Stimulated activated CD8-positive, alpha-beta memory T cell treated with anti-CD3 and anti-CD28 coated beads, Interleukin-15, amount 100 ng/mL, for 24 hours (primary cell): ENCODE measurements around the gene OSBPL9.
A peak's percentile ranks its signal among the peaks of the same experiment; 100 is the strongest.

Source experiments
- DNase-seq: peaks from one replicate; pipeline ENCODE4 v3.0.0-alpha.2; 2020; ENCODE audit warnings: low read depth

OSBPL9 gene

DNA sequence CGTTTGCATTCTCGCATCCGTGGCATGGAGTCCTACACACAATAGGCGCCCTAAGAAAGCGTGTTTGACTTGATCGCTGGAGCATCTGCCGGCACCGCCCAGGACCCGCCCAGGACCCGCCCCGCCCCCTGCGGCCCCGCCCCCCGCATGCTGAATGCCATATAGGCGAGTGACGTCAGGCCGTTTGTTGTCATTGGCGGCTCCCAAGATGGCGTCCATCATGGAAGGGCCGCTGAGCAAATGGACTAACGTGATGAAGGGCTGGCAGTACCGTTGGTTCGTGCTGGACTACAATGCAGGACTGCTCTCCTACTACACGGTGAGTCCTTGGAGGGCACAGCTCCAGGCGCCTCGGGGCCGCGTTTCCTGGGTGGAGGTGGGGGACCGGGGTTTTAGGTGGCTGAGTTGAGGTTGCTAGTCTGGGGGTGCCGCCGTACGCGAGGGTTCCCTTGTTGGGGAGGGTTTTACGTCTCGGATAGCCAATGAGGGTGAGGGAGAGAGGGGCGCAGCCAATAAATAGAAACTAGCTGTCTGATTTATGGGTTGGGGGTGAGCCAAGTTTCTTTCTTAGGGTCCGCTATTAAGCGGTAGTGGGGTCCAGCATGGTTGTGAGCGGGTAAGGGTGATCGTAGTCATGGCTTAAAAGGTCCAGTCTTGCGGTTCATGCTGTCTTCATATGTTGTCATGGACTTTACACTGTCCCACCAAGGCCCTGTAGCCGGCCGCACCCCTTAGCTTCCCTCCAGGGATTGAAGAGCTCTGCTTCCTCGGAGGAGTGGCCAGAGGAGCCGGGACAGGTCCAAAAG, at the start of gene OSBPL9:
TSS of gene OSBPL9 (plus strand) at position 190 of the 806 bp plus-strand sequence. CDS start at position 209, 19 bp downstream.
- peak; percentile 61 for DNase-seq

DNA sequence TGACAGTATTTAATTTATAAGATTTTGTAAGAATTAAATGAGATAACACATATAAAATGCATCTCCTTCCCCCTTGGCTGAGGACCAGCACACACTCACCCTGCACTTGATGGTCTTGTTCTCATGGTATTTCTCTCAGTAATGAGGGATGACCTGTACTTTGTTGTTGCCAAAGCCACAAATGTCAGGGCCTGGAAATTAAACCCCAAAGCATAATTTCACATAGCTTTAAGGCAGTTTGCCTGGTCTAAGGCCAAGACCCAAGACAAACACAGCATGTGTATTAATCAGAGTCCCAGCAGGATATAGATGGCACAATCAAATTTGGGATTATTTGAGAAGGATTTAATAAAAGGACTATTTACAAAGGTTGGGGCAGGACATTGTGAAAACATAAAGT, 49.2 kb upstream of the OSBPL9 start:
- no peak for DNase-seq

DNA sequence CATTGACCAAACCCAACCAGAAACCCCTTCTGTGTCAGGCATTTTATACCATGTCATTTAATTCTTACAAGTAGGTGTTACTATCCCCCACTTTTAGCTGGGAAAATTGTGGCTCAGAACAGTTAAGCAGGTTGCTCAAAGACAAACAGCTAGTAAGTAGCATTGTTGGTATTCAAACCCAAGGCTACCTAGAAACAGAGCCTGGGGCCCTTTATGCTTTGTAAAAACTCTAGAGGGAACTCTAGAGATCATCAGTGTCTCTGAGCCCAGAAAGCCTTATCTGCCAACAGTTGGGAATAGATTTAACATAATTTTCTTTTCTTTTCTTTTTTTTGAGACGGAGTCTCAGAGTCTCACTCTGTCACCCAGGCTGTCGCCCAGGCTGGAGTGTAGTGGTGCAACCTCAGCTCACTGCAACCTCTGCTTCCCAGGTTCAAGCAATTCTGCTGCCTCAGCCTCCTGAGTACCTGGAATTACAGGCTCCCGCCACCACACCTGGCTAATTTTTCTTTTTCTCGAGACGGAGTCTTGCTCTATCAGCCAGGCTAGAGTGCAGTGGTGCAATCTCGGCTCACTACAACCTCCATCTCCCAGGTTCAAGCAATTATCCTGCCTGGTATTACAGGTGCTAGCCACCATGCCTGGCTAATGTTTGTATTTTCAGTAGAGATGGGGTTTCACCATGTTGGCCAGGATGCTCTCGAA, 48.5 kb upstream of the OSBPL9 start:
- DNase-seq, result no peak

DNA sequence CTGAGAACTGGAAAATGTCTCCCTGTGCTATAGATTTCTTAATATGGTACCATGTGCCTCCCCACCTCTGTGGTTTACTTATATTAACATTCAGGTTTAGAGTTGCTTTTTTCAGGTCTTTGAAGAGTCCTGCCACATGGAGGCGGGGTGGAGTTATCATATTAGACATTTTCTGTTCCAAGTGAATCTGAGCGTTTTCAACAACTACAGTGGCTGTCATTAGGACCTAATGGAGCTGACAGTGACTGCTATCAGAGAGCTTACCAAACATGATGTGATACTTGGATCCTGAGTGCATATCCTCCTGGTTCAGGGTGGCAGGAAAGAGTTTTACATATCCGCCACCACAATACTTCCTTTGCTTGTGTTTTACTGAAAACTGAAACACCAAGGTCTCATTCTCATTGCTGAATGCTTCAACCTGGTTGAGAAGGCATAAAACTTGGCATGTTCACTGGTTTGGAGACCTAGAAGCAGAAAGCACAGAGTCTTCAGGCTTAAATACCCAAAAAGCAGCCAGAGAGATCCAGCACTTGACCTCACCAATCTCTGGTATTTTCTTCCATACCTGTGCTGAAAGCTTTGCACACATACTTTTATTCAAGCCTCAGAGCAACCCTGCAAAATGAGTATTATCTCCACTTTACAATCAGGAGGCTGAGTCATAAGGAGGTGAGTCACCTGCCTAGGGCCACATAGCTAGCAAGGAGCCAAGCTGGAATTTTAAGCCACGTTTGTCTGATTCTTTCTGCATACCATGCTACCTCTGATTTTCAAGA, 47.4 kb upstream of the OSBPL9 start:
- no peak for DNase-seq

DNA sequence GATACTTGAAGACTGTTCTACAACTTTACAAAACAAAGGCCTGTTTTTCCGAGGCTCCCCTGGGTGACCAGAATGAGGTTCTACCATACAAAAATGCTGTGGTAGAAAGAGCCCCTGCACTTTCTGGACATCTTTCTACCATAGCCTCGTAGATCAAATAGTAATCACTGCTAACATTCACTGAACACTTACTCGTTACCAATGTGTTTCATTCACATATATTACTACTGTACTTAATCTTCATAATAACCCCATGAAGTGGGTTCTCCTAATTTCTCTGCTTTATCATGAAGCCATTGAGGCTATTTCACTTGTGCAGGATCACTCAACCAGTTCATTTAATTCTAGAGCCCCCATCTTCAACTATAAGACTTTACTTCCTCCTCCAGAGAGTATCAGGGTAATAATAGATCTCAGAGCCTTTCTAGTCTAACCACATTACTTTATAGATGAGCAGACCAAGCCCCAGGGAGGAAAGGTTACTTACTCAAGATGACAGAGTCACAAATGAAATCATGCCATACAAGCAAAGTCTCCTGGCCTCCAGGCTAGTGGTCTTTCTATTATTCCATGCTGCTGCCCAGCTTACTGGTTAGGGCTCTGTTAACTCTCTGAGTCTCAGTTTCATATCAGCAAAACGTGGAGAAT, 46.7 kb upstream of the OSBPL9 start:
- no peak for DNase-seq

- no peak for DNase-seq
These were observed 44.5 kb upstream of the OSBPL9 start for GRCh38 chr1:51572365-51572764.

GRCh38 chr1:51574796-51575195, 42.1 kb upstream of the OSBPL9 start:
- no peak for DNase-seq

DNA sequence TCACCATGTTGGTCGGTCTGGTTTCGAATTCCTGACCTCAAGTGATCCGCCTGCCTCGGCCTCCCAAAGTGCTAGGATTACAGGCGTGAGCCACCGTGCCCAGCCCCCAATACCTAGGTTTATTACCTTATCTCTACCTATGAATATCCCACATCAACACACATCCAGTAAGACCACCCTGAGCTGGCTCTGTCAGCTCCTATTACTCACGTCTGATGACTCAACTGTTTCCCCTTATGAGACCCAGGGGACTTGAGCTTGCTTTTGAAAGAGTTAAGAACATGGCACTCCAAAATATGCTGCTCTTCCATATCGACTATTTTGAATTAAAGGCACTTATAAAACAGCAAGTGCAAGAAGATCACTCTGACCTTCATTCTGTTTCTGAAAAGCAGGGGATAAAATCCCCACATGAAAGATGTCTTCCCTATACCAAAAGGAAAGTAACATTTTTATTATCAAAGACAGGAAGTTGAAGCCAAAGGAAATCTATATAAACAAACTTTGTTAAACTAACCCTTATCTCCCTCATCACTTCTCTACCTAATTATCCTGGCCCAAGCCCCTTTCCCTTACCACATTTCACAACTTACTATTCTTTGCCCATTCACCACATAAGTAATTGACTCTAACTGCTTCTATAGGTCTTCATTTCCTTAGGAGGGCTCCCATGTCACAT, 41.3 kb upstream of the OSBPL9 start:
- DNase-seq, result no peak

DNA sequence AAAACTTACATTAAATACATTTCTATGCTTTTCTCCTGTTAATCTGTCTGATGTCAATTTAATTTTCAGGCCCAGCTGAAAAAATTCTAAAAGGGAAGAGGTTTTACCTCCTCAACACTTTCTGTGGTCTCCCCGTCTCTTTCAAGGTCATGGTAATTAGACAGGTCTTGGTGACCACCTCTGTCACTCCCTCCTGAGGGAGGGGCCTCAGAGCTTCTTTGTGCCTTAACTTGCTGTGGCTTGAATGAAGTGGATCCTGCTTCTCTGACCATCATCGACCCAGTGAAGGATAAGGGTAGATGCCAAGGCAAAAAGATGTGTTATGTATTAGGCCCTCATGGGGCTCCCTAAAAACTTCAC, 40.8 kb upstream of the OSBPL9 start:
- no peak for DNase-seq

- DNase-seq, result no peak
These were observed 40.0 kb upstream of the OSBPL9 start for GRCh38 chr1:51576923-51577322.

GRCh38 chr1:51578383-51579109, 38.3 kb upstream of the OSBPL9 start:
- DNase-seq, result no peak

DNA sequence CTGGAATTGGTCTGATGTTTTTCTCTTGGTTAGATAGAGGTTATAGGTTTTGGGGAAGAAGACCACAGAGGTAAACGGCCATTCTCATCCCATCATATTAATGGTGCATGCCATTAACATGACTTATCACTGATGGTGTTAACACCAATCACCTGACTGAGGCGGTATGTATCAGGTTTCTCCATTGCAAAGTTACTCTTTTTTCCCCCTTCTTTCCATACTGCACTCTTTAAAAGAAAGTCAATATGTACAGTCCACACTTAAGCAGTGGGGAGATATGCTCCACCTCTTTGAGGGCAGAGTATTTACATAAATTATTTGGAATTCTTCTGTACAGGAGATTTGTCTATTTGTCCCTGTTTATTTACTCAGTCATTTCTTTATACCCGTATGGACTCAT, 35.7 kb upstream of the OSBPL9 start:
- DNase-seq, result no peak

DNA sequence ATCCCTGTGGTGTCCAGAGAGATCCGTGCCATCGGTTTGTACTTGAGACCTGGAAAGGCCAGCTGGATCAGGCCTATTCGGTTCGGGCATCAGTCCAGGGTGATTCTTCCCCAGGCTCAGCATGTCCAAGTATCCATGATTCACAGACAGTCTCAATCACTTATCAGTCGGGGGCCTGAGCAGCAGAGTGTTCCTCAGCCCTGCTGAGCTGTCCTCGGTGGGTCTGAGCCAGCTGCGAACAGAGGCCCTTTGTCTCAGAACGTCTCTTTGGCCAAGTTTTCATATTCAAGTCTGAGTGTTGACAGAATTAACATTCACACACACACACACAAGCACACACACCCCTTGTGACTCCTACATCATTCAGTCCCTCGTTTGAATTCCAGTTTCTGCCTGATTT, 33.4 kb upstream of the OSBPL9 start:
- DNase-seq, result no peak

GRCh38 chr1:51584021-51584420, 32.9 kb upstream of the OSBPL9 start:
- no peak for DNase-seq

GRCh38 chr1:51592711-51593110, 24.2 kb upstream of the OSBPL9 start:
- DNase-seq, result no peak

DNA sequence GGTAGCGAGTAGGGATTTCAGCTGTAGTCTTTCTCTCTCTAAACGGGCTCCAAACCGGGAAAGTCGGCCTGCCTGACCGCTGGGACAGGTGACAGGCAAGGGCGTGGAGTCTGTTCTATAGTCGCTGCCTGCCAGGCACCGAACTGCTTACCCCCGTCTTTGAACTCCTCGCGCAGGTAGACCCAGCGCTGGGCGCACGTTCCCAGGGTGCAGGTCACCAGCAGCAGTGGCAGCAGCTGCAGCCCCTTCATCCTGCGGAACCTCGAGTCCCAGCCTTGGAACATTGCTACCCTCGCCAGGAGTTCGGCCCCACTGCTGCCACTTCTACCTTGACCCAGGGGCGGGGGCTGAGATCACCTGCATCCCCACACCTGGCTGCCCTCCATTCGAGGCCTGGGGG, 22.2 kb upstream of the OSBPL9 start:
- no peak for DNase-seq

- no peak for DNase-seq
These were observed 16.4 kb upstream of the OSBPL9 start for GRCh38 chr1:51600529-51600928.

- no peak for DNase-seq
These were observed 15.9 kb upstream of the OSBPL9 start for GRCh38 chr1:51600965-51601364.

DNA sequence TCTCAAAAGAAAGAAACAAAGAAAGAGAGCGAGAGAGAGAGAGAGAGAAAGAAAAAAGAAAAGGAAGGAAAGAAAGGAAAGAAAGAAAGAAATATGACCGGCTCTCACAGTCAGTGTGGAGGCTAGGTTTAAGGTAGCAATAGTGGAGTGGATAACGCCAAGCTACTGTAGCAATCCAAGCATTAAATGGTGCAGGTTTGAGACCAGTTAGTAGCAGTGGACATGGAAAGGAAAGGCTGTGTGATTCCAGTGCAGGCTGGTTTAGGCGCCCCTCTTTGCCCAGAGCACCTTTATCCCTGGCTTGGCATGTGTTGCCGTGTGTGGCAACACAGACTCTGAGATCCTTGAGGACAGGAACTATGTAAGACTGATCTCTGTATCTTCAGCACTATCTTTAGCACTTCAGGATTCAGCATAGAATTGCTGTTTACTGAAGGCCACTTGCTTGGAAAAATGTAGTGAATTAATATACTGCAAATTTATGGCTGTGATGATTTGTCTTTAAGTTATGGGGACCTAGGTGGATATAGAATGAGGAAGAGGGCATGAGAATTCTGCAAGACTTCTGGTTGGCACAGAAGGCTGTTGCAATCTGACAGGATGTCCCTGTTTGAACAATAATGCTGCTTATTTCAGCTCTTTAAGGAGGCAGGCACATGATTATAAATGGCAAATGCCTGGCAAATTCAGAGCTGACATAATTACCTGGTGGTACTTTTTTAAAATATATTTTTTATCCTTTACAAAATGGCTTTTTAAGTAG, 10.8 kb upstream of the OSBPL9 start:
- DNase-seq, result no peak

GRCh38 chr1:51607681-51608095, 9.2 kb upstream of the OSBPL9 start:
- DNase-seq, result no peak
